Activated CD4-positive, CD25-positive, alpha-beta regulatory T cell (primary cell): ENCODE measurements around the gene KRTAP9-8.
"Not testable (repeated sequence)": the region's sequence is repeated elsewhere in the genome, so short reads cannot be mapped to it uniquely, and the experiment has no call there.

ENCODE experiments used
- DNase-seq, 4 experiments: peaks; one replicate each; lab custom pipeline; 2025; lab: John Stamatoyannopoulos, UW

The KRTAP9-8 gene

GRCh38 chr17:41237949-41238437 is at the start of gene KRTAP9-8:
Gene KRTAP9-8 (plus strand): TSS chr17:41237999. CDS start chr17:41238052, 53 bp downstream.
- DNase-seq: not testable (repeated sequence)

DNA sequence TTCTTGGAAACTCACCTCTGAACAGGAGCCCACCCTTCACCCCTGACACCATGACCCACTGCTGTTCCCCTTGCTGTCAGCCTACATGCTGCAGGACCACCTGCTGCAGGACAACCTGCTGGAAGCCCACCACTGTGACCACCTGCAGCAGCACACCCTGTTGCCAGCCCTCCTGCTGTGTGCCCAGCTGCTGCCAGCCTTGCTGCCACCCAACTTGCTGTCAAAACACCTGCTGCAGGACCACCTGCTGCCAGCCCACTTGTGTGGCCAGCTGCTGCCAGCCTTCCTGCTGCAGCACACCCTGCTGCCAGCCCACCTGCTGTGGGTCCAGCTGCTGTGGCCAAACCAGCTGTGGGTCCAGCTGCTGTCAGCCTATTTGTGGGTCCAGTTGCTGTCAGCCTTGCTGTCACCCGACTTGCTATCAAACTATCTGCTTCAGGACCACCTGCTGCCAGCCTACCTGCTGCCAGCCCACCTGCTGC is 47.9 kb upstream of the KRTAP9-8 start, which contains the start of gene KRTAP9-1:
TSS of gene KRTAP9-1 (plus strand) at position 51 of the 482 bp plus-strand sequence. CDS start at position 51, 0 bp downstream.
- not testable (repeated sequence) for DNase-seq

DNA sequence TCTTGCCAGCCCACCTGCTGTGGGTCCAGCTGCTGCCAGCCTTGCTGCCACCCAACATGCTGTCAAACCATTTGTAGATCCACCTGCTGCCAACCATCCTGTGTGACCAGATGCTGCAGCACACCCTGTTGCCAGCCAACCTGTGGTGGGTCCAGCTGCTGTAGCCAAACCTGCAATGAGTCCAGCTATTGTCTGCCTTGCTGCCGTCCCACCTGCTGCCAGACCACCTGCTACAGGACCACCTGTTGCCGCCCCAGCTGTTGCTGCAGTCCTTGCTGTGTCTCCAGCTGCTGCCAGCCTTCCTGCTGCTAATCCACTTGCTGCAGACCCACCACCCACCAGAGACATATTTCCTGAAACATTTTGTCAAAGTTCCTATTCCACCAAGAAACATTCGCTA is 47.5 kb upstream of the KRTAP9-8 start:
- no peak for DNase-seq

GRCh38 chr17:41196068-41196467 is 41.7 kb upstream of the KRTAP9-8 start:
- DNase-seq: no peak

DNA sequence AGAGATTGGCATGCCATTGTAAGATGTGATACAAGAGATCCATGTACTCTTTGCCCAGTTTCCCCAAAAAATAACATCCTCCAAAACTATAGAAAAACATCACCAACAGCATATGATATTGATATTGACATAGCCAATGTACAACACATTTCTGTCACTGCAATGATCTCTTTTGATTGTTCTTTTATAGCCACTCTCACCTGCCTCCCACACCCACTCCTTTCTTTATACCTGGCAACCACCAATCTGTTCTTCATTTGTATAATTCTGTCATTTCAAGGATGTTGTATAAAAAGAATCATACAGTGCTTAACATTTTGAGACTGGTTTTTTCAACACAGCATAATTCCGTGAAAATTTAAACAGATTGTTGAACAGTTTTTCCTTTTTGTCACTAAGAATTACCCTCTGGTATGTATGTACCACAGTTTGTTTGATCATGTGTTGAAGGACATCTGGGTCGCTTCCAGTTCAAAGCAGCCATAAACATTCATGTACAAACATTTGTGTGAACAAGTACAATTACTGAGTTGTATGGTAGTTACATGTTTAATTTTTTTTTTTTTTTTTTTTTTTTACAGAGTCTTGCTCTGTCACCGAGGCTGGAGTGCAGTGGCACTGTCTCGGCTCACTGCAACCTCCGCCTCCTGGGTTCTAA is 38.2 kb upstream of the KRTAP9-8 start:
- no peak for DNase-seq

DNA sequence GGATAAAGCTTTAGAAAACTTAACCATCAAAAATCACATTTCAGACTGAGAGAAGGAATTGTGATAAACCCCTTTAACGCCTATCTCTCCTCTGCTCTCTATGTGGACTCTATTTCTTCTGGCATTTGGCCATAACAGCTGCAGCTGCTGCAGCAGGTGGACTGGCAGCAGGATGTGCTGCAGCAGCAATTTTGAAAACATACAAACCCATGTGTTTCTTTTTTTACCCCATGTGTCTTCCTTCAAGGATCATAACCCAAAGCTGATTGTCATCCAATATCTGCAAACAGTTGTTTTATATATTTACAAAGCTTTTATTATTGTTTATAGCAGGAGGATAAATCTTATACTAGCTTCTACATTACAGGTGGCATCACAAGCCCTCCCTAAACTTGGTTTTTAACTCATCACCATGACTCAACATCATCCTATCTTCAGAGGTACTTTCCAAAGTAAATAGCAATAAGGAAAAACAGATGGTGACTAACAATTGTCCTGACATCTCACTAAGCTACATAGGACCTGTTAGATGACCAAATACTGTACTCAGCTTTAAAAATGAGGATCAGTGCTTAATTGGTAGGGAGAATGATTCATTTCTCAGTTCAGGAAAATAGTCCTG is 25.8 kb upstream of the KRTAP9-8 start:
- DNase-seq: no peak

GRCh38 chr17:41212524-41213169 is 25.2 kb upstream of the KRTAP9-8 start:
- no peak for DNase-seq

GRCh38 chr17:41215681-41216080 is 22.1 kb upstream of the KRTAP9-8 start:
- no peak for DNase-seq

DNA sequence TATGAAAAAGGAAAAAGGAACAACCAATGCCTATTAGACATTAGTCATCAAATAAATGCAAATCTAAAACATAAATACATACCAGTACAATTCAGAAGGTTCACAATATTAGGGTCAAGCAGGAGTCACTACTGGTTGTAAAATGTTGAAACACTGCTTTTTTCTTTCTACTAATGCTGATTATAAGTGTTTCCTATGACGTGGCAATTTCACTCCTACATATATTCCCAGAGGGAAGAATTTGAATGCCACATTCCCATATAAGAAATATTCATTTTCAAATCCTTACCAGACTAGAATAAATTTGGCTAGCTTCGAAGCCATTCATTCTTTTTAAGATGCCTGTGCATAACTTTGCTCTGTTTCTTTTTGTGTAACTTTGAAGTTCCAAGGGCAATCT is 14.0 kb upstream of the KRTAP9-8 start:
- no peak for DNase-seq

DNA sequence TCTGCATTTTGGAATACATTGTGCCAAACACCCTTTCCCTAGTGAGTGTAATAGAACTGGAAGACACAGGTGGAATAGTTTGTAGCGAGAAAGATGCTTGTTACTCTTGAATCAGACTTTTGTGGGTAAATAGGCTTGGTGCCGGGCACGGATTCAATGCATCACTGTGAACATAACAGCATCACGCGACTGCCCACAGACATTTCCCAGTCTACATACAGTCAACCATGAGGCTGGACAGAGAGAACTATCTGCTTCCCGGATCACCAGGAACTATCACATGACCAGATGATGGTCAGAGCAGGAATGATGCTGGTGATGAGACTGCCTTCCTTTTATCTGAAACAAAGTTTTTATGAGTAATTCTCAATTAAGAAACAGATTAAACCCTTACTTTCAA is 11.7 kb upstream of the KRTAP9-8 start:
- DNase-seq: no peak

DNA sequence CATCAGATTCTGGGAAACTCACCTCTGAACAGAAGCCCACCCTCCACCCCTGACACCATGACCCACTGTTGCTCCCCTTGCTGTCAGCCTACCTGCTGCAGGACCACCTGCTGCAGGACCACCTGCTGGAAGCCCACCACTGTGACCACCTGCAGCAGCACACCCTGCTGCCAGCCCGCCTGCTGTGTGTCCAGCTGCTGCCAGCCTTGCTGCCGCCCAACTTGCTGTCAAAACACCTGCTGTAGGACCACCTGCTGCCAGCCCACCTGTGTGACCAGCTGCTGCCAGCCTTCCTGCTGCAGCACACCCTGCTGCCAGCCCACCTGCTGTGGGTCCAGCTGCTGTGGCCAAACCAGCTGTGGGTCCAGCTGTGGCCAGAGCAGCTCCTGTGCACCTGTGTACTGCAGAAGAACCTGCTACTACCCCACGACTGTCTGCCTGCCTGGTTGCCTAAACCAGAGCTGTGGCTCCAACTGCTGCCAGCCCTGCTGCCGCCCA is 11.2 kb upstream of the KRTAP9-8 start, which contains the start of gene KRTAP9-2:
TSS of gene KRTAP9-2 (plus strand) at position 51 of the 498 bp plus-strand sequence. CDS start at position 58, 7 bp downstream.
- DNase-seq: not testable (repeated sequence)

DNA sequence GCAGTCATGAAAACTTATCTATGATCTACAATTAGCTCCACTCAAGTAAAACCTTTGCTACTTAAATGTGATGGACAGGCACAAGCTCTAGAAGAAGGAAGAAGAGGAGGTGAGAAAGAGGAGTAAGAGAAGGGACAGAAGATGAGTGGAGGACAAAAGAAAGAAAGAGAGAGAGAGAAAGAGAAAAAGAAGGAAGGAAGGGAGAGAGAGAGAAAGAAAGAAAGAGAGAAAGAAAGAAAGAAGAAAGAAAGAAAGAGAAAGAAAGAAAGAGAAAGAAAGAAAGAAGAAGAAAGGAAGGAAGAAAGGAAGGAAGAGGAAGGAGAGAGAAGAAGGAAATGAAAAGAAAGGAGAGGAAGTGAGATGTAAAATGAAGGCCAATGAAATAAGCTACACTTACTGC is 7.7 kb upstream of the KRTAP9-8 start:
- no peak for DNase-seq

- no peak for DNase-seq
Observed at GRCh38 chr17:41231731-41232130, 6.1 kb upstream of the KRTAP9-8 start.

DNA sequence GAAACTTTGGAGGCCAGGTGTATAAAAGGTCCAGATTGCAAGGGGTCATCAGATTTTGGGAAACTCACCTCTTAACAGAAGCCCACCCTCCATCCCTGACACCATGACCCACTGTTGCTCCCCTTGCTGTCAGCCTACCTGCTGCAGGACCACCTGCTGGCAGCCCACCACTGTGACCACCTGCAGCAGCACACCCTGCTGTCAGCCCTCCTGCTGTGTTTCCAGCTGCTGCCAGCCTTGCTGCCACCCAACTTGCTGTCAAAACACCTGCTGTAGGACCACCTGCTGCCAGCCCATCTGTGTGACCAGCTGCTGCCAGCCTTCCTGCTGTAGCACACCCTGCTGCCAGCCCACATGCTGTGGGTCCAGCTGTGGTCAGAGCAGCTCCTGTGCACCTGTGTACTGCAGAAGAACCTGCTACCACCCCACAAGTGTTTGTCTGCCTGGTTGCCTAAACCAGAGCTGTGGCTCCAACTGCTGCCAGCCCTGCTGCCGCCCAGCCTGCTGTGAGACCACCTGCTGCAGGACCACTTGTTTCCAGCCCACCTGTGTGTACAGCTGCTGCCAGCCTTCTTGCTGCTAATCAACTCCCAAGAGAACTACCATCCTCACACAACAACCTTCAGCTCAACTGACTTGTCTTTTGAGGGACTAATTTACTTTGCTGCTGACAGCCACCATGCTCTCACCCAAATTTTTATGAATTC is 5.2 kb upstream of the KRTAP9-8 start, which contains the start of gene KRTAP9-3:
TSS of gene KRTAP9-3 (plus strand) at position 51 of the 707 bp plus-strand sequence. CDS start at position 104, 53 bp downstream.
- DNase-seq: not testable (repeated sequence)

DNA sequence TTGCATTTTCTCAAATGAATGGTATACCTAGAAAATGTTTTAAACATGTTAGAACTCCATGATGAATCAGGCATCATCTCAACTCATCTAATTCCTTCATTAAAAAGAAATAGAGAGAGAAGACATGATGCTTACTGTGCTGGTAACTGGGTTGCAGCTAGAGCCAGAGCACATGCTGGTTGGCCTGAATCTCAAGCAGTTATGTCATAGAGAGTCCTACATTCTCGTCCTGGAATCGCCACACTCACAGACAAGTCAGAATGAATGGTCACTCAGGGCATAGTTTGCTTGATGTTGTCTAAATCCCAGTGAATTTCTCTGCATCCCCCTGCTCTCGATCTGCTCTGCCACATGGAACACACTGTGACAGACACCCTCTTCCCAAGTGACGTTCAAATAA is 683 bp upstream of the KRTAP9-8 start:
- not testable (repeated sequence) for DNase-seq

- DNase-seq: not testable (repeated sequence)
Observed at GRCh38 chr17:41246995-41247787, 9.4 kb downstream of the KRTAP9-8 start.

GRCh38 chr17:41249637-41250240 is 11.9 kb downstream of the KRTAP9-8 start, which contains the start of gene KRTAP9-4:
Gene KRTAP9-4 (plus strand): TSS chr17:41249687. CDS start chr17:41249721, 34 bp downstream.
- not testable (repeated sequence) for DNase-seq

- no peak for DNase-seq
Observed at GRCh38 chr17:41251261-41251660, 13.5 kb downstream of the KRTAP9-8 start.

DNA sequence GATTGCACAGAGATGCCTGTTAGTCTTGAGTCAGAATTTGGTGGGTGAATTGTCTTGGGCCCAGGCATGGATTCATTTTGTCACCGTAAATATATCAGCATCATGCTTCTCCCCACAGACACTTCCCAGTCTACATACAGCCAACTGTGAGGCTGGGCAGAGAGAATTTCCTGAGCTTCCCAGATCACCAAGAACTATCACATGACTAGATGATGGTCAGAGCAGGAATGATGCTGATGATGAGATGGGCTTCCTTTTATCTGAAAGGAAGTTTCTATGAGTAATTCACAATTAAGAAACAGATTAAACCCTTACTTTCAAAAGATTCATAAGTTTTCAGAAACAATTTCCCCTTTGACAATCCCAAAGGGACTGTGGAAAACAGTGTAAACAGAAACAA is 17.1 kb downstream of the KRTAP9-8 start:
- no peak for DNase-seq
